ENCODE data around the gene HMOX1. TPM values are rescaled to one million over a fixed set of nuclear protein-coding genes. Genes with fewer than 3 reads are reported as not detected.
"Not testable (repeated sequence)": the region's sequence is repeated elsewhere in the genome, so short reads cannot be mapped to it uniquely, and the experiment has no call there.

The HMOX1 gene
- total RNA-seq, 1 donor from 2014 or later = 1.9 TPM

GRCh38 chr22:35350539-35351503 is 30.1 kb upstream of the HMOX1 start:
- DNase-seq = peak; percentile 81

GRCh38 chr22:35352214-35353111 is 28.4 kb upstream of the HMOX1 start:
- no peak for DNase-seq

GRCh38 chr22:35353318-35353717 is 27.6 kb upstream of the HMOX1 start:
- no peak for DNase-seq

GRCh38 chr22:35354068-35354467 is 26.8 kb upstream of the HMOX1 start:
- no peak for DNase-seq

GRCh38 chr22:35357883-35358621 is 22.8 kb upstream of the HMOX1 start:
- DNase-seq = no peak

- no peak for DNase-seq
Observed at GRCh38 chr22:35359380-35360065, 21.4 kb upstream of the HMOX1 start.

GRCh38 chr22:35361001-35361558 is 19.8 kb upstream of the HMOX1 start:
- DNase-seq = no peak

- DNase-seq = no peak
Observed at GRCh38 chr22:35363566-35364086, 17.3 kb upstream of the HMOX1 start.

GRCh38 chr22:35364230-35364629 is 16.7 kb upstream of the HMOX1 start:
- not testable (repeated sequence) for DNase-seq

- DNase-seq = no peak
Observed at GRCh38 chr22:35367331-35367886, 13.5 kb upstream of the HMOX1 start.

GRCh38 chr22:35368386-35368785 is 12.5 kb upstream of the HMOX1 start:
- no peak for DNase-seq

- no peak for DNase-seq
Observed at GRCh38 chr22:35369996-35370395, 10.9 kb upstream of the HMOX1 start.

GRCh38 chr22:35373781-35374180 is 7.1 kb upstream of the HMOX1 start:
- no peak for DNase-seq

- no peak for DNase-seq
Observed at GRCh38 chr22:35375031-35375430, 5.9 kb upstream of the HMOX1 start.

GRCh38 chr22:35375526-35375925 is 5.4 kb upstream of the HMOX1 start:
- DNase-seq = no peak

GRCh38 chr22:35376728-35377472 is 4.0 kb upstream of the HMOX1 start:
- peak; percentile 55 for DNase-seq

- no peak for DNase-seq
Observed at GRCh38 chr22:35377735-35378134, 3.2 kb upstream of the HMOX1 start.

- DNase-seq = no peak
Observed at GRCh38 chr22:35378621-35379020, 2.3 kb upstream of the HMOX1 start.

GRCh38 chr22:35379146-35379993 is 1.5 kb upstream of the HMOX1 start:
- no peak for DNase-seq
